ENCODE measurements around the gene CFL1.

CFL1 gene

DNA sequence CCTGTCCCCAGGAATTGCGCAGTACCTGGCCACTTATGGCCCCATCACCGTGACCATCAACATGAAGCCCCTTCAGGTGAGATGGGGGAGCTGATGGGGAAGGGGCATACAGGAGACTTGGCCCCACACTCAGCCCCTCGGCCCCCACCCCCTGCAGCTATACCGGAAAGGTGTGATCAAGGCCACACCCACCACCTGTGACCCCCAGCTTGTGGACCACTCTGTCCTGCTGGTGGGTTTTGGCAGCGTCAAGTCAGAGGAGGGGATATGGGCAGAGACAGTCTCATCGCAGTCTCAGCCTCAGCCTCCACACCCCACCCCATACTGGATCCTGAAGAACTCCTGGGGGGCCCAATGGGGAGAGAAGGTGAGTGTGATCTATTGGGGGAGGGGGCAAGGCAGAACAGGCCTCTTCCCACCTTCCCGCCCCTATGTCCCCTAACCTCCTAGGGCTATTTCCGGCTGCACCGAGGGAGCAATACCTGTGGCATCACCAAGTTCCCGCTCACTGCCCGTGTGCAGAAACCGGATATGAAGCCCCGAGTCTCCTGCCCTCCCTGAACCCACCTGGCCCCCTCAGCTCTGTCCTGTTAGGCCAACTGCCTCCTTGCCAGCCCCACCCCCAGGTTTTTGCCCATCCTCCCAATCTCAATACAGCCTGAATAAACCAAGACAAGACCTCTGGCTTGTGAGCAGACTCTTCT lies 25.2 kb upstream of the CFL1 start:
- in situ Hi-C loops (cut with HindIII; ENCODE audit: low sequenced_read_pairs), result no loop called here
- no peak overlapping the region for H3K4me3 ChIP-seq (ENCODE audit: low read depth, low read length)
- no peak for DNase-seq (ENCODE audit: low read depth)
- TF ChIP-seq, protein P1, sequence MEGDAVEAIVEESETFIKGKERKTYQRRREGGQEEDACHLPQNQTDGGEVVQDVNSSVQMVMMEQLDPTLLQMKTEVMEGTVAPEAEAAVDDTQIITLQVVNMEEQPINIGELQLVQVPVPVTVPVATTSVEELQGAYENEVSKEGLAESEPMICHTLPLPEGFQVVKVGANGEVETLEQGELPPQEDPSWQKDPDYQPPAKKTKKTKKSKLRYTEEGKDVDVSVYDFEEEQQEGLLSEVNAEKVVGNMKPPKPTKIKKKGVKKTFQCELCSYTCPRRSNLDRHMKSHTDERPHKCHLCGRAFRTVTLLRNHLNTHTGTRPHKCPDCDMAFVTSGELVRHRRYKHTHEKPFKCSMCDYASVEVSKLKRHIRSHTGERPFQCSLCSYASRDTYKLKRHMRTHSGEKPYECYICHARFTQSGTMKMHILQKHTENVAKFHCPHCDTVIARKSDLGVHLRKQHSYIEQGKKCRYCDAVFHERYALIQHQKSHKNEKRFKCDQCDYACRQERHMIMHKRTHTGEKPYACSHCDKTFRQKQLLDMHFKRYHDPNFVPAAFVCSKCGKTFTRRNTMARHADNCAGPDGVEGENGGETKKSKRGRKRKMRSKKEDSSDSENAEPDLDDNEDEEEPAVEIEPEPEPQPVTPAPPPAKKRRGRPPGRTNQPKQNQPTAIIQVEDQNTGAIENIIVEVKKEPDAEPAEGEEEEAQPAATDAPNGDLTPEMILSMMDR (IDR thresholded peaks at IDR 0.05; ENCODE audit: low read depth, low read length, missing control alignments), result no peak

DNA sequence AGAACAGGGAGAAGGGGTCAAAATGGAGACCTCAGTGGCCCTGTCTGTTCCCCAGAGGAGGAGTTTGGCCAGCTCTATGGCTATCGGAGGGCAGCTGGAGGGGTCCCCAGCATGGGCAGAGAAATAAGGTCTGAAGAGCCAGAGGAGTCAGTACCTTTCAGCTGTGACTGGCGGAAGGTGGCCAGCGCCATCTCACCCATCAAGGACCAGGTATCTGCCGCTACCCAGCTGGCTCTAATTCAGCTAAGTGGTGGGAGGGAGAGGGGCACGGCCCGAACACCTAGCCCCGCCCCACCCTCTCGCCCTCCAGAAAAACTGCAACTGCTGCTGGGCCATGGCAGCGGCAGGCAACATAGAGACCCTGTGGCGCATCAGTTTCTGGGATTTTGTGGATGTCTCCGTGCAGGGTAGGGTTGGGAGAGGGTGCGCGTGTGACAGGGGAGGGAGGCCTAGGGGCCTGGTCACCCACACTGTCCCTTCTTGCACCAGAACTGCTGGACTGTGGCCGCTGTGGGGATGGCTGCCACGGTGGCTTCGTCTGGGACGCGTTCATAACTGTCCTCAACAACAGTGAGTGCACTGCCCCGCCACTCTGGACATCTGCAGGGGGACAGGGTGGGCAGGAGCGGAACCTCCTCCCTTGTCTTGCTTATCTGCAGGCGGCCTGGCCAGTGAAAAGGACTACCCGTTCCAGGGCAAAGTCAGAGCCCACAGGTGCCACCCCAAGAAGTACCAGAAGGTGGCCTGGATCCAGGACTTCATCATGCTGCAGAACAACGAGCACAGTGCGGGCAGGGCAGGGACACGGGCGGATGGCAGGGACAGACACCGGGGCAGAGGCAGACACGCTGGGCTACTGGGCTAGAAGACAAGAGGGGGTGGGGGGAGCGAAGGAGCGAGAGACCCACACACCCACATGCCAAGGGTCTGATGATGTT lies 24.4 kb upstream of the CFL1 start:
- in situ Hi-C loops (cut with HindIII; ENCODE audit: low sequenced_read_pairs), result no loop called here
- H3K4me3 ChIP-seq (ENCODE audit: low read depth, low read length), result no peak overlapping the region
- TF ChIP-seq, protein P1 (IDR thresholded peaks at IDR 0.05; ENCODE audit: low read depth, low read length, missing control alignments), result no peak
- no peak for DNase-seq (ENCODE audit: low read depth)

DNA sequence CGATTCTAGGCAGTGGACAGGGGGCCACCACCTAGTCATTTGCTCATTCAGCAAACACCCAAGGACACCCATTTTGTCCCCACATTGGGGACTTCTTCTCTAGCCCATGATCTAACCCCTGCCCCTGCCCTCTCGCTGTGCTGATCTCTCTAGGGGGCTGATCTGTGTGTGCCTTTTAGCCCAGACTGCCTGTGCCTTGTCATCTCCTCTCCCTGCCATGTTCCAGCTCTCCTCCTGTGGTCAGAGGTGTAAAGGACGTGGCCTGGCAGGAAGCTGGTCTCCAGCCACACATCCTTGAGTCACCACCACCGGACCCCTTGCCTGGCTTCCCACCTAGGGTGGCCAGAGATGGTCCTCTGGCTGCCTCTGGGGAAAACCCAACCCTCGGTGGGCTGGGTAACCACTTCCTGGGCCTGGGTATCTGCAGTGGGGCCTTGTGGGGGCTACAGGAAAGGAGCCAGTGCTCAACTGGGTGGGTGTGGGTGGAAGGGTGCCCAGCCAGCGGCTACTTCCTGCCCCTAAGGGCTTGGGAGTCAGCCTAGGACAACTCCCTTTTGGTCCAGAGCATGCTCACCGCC lies 23.0 kb upstream of the CFL1 start:
- TF ChIP-seq, protein P1 (IDR thresholded peaks at IDR 0.05; ENCODE audit: low read depth, low read length, missing control alignments), result no peak
- H3K4me3 ChIP-seq (ENCODE audit: low read depth, low read length), result no peak overlapping the region
- in situ Hi-C loops (cut with HindIII; ENCODE audit: low sequenced_read_pairs), result no loop called here
- no peak for DNase-seq (ENCODE audit: low read depth)

DNA sequence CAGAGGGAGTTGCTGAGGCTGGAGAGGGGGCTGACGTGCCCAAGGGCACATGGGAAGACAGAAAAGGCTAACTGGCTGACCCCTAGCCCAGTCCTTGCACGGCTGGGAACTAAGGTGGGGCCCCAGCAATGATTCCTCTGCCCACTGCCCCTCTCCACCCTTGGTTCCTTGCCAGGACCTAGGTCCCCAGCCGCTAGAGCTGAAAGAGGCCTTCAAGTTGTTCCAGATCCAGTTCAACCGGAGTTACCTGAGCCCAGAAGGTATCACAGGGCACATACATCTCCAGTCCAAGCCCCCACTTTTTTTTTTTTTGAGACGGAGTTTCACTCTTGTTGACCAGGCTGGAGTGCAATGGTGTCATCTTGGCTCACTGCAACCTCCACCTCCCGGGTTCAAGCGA lies 22.0 kb upstream of the CFL1 start:
- in situ Hi-C loops (cut with HindIII; ENCODE audit: low sequenced_read_pairs), result no loop called here
- no peak overlapping the region for H3K4me3 ChIP-seq (ENCODE audit: low read depth, low read length)
- DNase-seq (ENCODE audit: low read depth), result no peak
- TF ChIP-seq, protein P1 (IDR thresholded peaks at IDR 0.05; ENCODE audit: low read depth, low read length, missing control alignments), result no peak

DNA sequence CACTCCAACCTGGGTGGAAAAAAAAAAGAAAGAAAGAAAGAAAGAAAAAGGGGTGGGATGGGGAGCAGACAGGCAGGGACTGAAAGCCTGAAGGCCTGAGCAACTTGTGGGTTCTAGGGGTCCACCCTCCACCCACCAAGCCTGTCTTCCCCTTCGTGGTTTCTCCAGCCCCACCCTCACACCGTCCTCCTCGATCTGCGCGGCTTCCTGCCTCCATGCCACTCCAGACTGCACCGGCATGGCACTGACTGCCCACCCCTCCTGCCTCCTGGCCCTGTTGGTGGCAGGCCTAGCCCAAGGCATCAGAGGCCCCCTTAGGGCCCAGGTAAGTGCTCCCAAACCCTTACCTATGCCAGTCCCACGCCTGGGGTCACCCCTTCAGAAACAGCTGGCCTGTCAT lies 21.6 kb upstream of the CFL1 start, which contains the start of gene CTSW:
Gene CTSW, plus strand, starts transcription at position 221 of the 400 bp plus-strand sequence. Its CDS starts 18 bp downstream, at position 239.
- H3K4me3 ChIP-seq (ENCODE audit: low read depth, low read length), result no peak within 1 kb of the TSS
- TF ChIP-seq, protein P1 (IDR thresholded peaks at IDR 0.05; ENCODE audit: low read depth, low read length, missing control alignments), result no peak
- in situ Hi-C loops (cut with HindIII; ENCODE audit: low sequenced_read_pairs), result no loop called here

More for the DNA sequence above, 21.6 kb upstream of the CFL1 start, which contains the start of gene CTSW:
- DNase-seq (ENCODE audit: low read depth), result no peak
